ENCODE measurements around the gene ATP8A1. TPM values are rescaled to one million over a fixed set of nuclear protein-coding genes. Genes with fewer than 3 reads are reported as not detected.

The ATP8A1 gene
- polyA plus RNA-seq, 4 donors: 5.1 to 90.1 (median 9.4) TPM

DNA sequence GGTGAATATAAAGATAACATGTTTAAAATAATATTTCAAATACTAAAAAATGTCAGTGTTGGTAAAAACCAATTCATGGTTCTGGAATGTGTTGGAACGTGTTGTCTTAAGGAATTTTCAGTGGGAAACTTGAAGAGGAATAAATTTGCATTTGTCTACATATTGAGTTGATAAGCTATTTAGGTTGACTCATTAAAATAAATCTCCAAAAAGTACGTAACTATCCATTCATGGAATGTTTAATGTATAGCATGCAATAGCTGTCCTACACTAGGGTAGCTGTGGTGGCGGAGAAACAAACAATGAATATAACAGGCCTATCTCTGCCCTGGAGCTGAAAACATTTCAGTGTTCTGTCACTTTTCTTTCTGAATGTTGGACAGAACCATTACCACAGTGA lies 239.4 kb downstream of the ATP8A1 start:
- no peak for FAIRE-seq
- Histone ChIP-seq H3K4me3 (ENCODE audit: low read depth in 1 of 3, low read length in 3 of 3) (no peak overlapping the region), H3K4me1 (ENCODE audit: control insufficient read depth in 3 of 3, insufficient read depth in 2 of 3, low read depth in 1 of 3, low read length in 2 of 3) (no peaks in the 10 kb centered on the region), H3K36me3 (ENCODE audit: control insufficient read depth in 3 of 3, insufficient read depth in 2 of 3, low read depth in 1 of 3, low read length in 3 of 3) (peaks cover 0 to 15% (median 15%) of the 10 kb centered on the region in 3 donors), H3K9me3 (ENCODE audit: control insufficient read depth in 2 of 2, insufficient read depth in 1 of 2, low read depth in 1 of 2, low read length in 1 of 2) (no peaks in the 10 kb centered on the region), H3K27ac (ENCODE audit: low read depth in 1 of 3, low read length in 2 of 3) (no peak overlapping the region), H3K27me3 (ENCODE audit: control insufficient read depth in 3 of 3, insufficient read depth in 3 of 3, low read length in 3 of 3) (no peaks in the 10 kb centered on the region)
- DNase-seq: no peak
- WGBS, 3 donors: 94 to 98% (median 95%) methylated on average over 3 of the region's 3 CpGs

DNA sequence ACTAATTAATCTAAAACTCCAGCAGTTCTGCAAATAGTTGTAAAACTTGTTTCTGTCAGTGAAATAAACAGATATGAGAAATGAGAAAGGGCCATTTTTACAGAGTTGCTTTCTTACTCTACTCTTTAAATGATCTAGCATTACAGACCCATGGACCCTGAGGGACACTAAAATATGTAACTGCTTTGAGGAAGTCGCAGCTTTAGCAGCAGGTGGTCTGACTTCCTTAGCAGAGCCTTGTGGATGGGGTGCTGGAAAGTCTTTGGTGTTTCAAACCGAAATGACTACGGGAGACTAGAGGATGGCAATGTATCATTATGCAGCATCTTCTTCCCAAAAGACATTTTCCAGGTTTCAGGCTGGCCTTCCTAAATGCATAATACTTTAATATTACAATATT lies 240.9 kb downstream of the ATP8A1 start:
- Histone ChIP-seq H3K27me3 (ENCODE audit: control insufficient read depth in 3 of 3, insufficient read depth in 3 of 3, low read length in 3 of 3) (no peaks in the 10 kb centered on the region), H3K4me1 (ENCODE audit: control insufficient read depth in 3 of 3, insufficient read depth in 2 of 3, low read depth in 1 of 3, low read length in 2 of 3) (no peaks in the 10 kb centered on the region), H3K9me3 (ENCODE audit: control insufficient read depth in 2 of 2, insufficient read depth in 1 of 2, low read depth in 1 of 2, low read length in 1 of 2) (no peaks in the 10 kb centered on the region), H3K4me3 (ENCODE audit: low read depth in 1 of 3, low read length in 3 of 3) (no peak overlapping the region), H3K27ac (ENCODE audit: low read depth in 1 of 3, low read length in 2 of 3) (no peak overlapping the region), H3K36me3 (ENCODE audit: control insufficient read depth in 3 of 3, insufficient read depth in 2 of 3, low read depth in 1 of 3, low read length in 3 of 3) (peaks cover 0 to 10% (median 8%) of the 10 kb centered on the region in 3 donors)
- DNase-seq (no peak), FAIRE-seq (no peak)
- 55 to 85% (median 82%) methylated on average over 3 of the region's 3 CpGs for WGBS, 3 donors

DNA sequence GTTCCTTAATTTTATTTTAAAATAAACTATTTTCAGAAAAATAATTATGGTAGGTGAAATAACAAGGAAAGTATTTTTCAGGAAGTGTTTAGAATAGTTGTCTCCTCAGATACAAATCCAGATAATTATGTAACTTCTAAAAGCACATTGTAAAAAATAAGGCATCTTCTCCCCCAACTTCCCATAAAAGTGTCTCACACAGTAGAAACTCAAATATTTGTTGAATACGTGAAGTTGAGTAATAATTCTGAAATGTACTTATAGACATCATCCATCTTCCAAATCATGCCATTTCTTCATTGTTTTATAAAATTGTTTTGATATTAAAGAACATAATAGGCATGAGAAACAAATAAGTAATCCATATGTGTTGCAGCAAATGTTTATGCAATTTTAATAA lies 241.6 kb downstream of the ATP8A1 start:
- Histone ChIP-seq H3K4me3 (ENCODE audit: low read depth in 1 of 3, low read length in 3 of 3) (no peak overlapping the region), H3K27me3 (ENCODE audit: control insufficient read depth in 3 of 3, insufficient read depth in 3 of 3, low read length in 3 of 3) (no peaks in the 10 kb centered on the region), H3K9me3 (ENCODE audit: control insufficient read depth in 2 of 2, insufficient read depth in 1 of 2, low read depth in 1 of 2, low read length in 1 of 2) (no peaks in the 10 kb centered on the region), H3K36me3 (ENCODE audit: control insufficient read depth in 3 of 3, insufficient read depth in 2 of 3, low read depth in 1 of 3, low read length in 3 of 3) (peaks cover 0 to 9% (median 8%) of the 10 kb centered on the region in 3 donors), H3K27ac (ENCODE audit: low read depth in 1 of 3, low read length in 2 of 3) (no peak overlapping the region), H3K4me1 (ENCODE audit: control insufficient read depth in 3 of 3, insufficient read depth in 2 of 3, low read depth in 1 of 3, low read length in 2 of 3) (no peaks in the 10 kb centered on the region)
- FAIRE-seq (no peak), DNase-seq (no peak)
- 47 to 90% (median 88%) methylated on average over 1 of the region's 1 CpG for WGBS, 3 donors

DNA sequence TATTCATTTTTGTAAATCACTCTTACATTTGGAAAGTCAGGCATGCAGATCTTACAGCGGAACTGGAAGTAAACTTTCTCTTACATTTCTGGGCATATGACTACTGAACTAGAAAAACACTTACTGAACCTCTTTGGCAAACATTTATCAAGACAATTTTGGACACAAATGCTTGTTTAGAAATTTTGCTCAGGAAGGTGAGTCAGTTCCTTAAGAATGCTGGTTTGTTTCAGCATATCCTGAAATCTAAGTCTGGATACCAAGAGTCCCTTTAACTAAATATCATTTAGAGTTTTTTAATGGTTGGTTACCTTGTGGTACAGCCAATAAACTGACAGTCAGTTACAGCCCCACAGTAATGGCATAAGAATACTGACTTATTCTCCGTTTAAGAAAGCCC lies 244.7 kb downstream of the ATP8A1 start:
- no peak overlapping the region for H3K4me3 ChIP-seq (ENCODE audit: low read depth in 1 of 3, low read length in 3 of 3)
- no peak overlapping the region for H3K27ac ChIP-seq (ENCODE audit: low read depth in 1 of 3, low read length in 2 of 3)
- H3K9me3 ChIP-seq (ENCODE audit: control insufficient read depth in 2 of 2, insufficient read depth in 1 of 2, low read depth in 1 of 2, low read length in 1 of 2): no peaks in the 10 kb centered on the region
- H3K27me3 ChIP-seq (ENCODE audit: control insufficient read depth in 3 of 3, insufficient read depth in 3 of 3, low read length in 3 of 3): no peaks in the 10 kb centered on the region
- no peak for DNase-seq
- H3K4me1 ChIP-seq (ENCODE audit: control insufficient read depth in 3 of 3, insufficient read depth in 2 of 3, low read depth in 1 of 3, low read length in 2 of 3): no peaks in the 10 kb centered on the region
- 58 to 91% (median 83%) methylated on average over 2 of the region's 2 CpGs for WGBS, 3 donors
- FAIRE-seq: no peak
- peaks cover 0 to 6% (median 6%) of the 10 kb centered on the region in 3 donors for H3K36me3 ChIP-seq (ENCODE audit: control insufficient read depth in 3 of 3, insufficient read depth in 2 of 3, low read depth in 1 of 3, low read length in 3 of 3)

DNA sequence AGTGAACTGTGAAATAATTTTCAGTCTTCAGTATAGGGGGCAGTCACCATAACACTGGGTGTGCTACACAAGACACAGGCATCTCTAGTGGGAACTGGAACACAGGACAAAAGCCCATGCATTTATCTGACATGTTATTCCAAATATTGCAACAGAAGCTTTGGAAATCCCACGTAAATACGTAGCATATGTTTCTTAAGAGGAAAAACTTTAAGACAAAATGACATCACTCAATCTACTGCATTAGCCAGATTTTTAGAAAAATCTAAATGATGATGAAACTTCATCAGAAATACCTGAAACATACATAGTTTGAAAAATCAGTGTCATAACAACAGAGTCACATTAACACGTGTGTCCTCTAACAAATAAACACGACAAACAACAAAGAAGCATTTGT lies 245.1 kb downstream of the ATP8A1 start:
- WGBS, 3 donors: 85 to 97% (median 93%) methylated on average over 4 of the region's 4 CpGs
- no peak for FAIRE-seq
- peaks cover 0 to 6% (median 6%) of the 10 kb centered on the region in 3 donors for H3K36me3 ChIP-seq (ENCODE audit: control insufficient read depth in 3 of 3, insufficient read depth in 2 of 3, low read depth in 1 of 3, low read length in 3 of 3)
- no peak overlapping the region for H3K27ac ChIP-seq (ENCODE audit: low read depth in 1 of 3, low read length in 2 of 3)
- no peaks in the 10 kb centered on the region for H3K9me3 ChIP-seq (ENCODE audit: control insufficient read depth in 2 of 2, insufficient read depth in 1 of 2, low read depth in 1 of 2, low read length in 1 of 2)
- H3K27me3 ChIP-seq (ENCODE audit: control insufficient read depth in 3 of 3, insufficient read depth in 3 of 3, low read length in 3 of 3): no peaks in the 10 kb centered on the region
- H3K4me1 ChIP-seq (ENCODE audit: control insufficient read depth in 3 of 3, insufficient read depth in 2 of 3, low read depth in 1 of 3, low read length in 2 of 3): no peaks in the 10 kb centered on the region
- DNase-seq: no peak
- H3K4me3 ChIP-seq (ENCODE audit: low read depth in 1 of 3, low read length in 3 of 3): no peak overlapping the region

DNA sequence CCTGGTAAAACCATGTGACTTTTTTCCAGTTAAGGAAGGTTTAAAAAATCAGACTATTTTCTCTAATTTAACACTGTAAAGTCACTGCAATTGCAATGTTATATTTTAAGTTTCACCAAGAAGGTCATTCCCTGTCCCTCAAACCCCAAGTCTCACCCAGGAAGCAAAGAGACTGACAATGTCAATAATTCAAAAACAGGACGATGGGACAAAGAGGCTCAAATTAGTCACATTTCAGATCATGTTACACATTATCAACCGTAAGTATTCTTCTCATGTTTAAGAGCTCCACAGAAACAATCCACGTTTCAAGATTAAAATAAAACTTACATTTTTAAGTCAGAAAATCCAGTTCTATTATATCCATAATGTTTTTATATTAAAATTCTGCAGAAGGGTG lies 246.5 kb downstream of the ATP8A1 start:
- no peaks in the 10 kb centered on the region for H3K4me1 ChIP-seq (ENCODE audit: control insufficient read depth in 3 of 3, insufficient read depth in 2 of 3, low read depth in 1 of 3, low read length in 2 of 3)
- FAIRE-seq: no peak
- H3K4me3 ChIP-seq (ENCODE audit: low read depth in 1 of 3, low read length in 3 of 3): no peak overlapping the region
- H3K27ac ChIP-seq (ENCODE audit: low read depth in 1 of 3, low read length in 2 of 3): no peak overlapping the region
- no peak for DNase-seq
- H3K27me3 ChIP-seq (ENCODE audit: control insufficient read depth in 3 of 3, insufficient read depth in 3 of 3, low read length in 3 of 3): no peaks in the 10 kb centered on the region
- peaks cover 0 to 6% (median 5%) of the 10 kb centered on the region in 3 donors for H3K36me3 ChIP-seq (ENCODE audit: control insufficient read depth in 3 of 3, insufficient read depth in 2 of 3, low read depth in 1 of 3, low read length in 3 of 3)
- H3K9me3 ChIP-seq (ENCODE audit: control insufficient read depth in 2 of 2, insufficient read depth in 1 of 2, low read depth in 1 of 2, low read length in 1 of 2): no peaks in the 10 kb centered on the region
- 75 to 91% (median 90%) methylated on average over 3 of the region's 3 CpGs for WGBS, 3 donors

DNA sequence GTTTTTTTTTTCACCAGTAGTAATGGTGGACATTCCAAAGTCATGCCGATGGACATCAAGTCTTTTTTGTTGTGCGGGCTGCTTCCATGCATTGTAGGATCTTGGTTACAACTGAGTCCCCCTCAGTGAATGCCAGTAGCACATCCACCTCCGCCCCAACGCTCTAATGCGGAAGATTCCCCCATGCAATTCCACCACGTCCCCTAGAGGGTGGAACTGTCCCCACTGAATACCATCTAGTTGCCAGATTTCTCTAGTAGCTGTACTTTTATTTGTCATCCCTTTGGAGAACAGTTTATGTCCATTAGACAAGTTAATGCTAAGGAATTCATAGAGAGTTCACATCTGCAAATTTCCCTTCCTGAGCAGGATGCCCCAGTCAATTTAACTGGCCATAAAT lies 252.9 kb downstream of the ATP8A1 start:
- Histone ChIP-seq H3K36me3 (ENCODE audit: control insufficient read depth in 3 of 3, insufficient read depth in 2 of 3, low read depth in 1 of 3, low read length in 3 of 3) (no peaks in the 10 kb centered on the region), H3K9me3 (ENCODE audit: control insufficient read depth in 2 of 2, insufficient read depth in 1 of 2, low read depth in 1 of 2, low read length in 1 of 2) (no peaks in the 10 kb centered on the region), H3K4me1 (ENCODE audit: control insufficient read depth in 3 of 3, insufficient read depth in 2 of 3, low read depth in 1 of 3, low read length in 2 of 3) (no peaks in the 10 kb centered on the region), H3K27ac (ENCODE audit: low read depth in 1 of 3, low read length in 2 of 3) (no peak overlapping the region), H3K4me3 (ENCODE audit: low read depth in 1 of 3, low read length in 3 of 3) (no peak overlapping the region), H3K27me3 (ENCODE audit: control insufficient read depth in 3 of 3, insufficient read depth in 3 of 3, low read length in 3 of 3) (peaks cover 0 to 26% (median 7%) of the 10 kb centered on the region in 3 donors)
- DNase-seq (no peak), FAIRE-seq (no peak)
- 88 to 93% (median 91%) methylated on average over 6 of the region's 6 CpGs for WGBS, 3 donors

DNA sequence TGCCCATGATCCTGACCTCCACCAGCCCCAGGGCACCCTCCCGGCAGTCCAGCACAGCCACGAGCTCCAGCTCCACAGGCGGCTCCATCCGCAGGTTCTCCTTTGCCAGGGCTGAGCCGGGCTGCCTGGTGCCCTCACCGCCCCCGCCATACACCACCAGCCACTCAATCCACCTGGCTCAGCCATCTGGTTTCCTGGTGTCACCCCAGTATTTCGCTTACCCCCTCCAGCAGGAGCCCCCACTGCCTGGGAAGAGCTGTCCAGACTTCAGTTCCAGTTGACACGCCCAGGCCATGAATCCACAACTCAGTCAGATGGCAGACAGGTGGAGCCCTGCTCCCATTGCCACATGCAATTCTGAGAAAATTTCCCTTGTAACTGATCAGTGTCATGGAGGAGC lies 255.7 kb downstream of the ATP8A1 start:
- Histone ChIP-seq H3K9me3 (ENCODE audit: control insufficient read depth in 2 of 2, insufficient read depth in 1 of 2, low read depth in 1 of 2, low read length in 1 of 2) (no peaks in the 10 kb centered on the region), H3K4me1 (ENCODE audit: control insufficient read depth in 3 of 3, insufficient read depth in 2 of 3, low read depth in 1 of 3, low read length in 2 of 3) (peaks cover 0 to 21% (median 3%) of the 10 kb centered on the region in 3 donors), H3K27ac (ENCODE audit: low read depth in 1 of 3, low read length in 2 of 3) (no peak overlapping the region), H3K4me3 (ENCODE audit: low read depth in 1 of 3, low read length in 3 of 3) (peak overlapping the region in 1 of 3 donors; percentile 53), H3K27me3 (ENCODE audit: control insufficient read depth in 3 of 3, insufficient read depth in 3 of 3, low read length in 3 of 3) (peaks cover 6 to 54% (median 24%) of the 10 kb centered on the region in 3 donors), H3K36me3 (ENCODE audit: control insufficient read depth in 3 of 3, insufficient read depth in 2 of 3, low read depth in 1 of 3, low read length in 3 of 3) (no peaks in the 10 kb centered on the region)
- DNase-seq: peak; percentile 53 to 65
- FAIRE-seq: no peak
- WGBS, 3 donors: 52 to 70% (median 57%) methylated on average over 8 to 9 of the region's 9 CpGs

DNA sequence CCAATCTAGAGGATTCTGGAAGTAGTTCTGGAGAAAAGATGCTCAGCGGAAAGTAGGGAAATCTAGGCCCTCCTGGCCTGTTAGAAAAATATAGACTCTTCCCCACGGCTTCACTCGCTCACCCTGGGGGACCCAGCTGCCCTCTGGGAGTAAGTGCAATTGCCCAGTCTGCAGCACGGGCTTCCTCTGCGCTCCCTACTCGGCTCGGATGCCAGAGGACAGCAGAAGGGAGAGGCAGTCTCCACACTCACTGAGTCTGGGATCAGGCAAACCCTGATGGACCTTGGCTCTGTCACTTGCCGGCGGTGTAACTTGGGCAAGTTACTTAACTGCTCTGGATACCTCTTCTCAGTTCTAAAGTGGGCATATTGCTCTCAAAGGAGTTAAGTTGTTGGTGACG lies 257.5 kb downstream of the ATP8A1 start:
- peak overlapping the region in 1 of 3 donors; percentile 47 for H3K27ac ChIP-seq (ENCODE audit: low read depth in 1 of 3, low read length in 2 of 3)
- no peaks in the 10 kb centered on the region for H3K36me3 ChIP-seq (ENCODE audit: control insufficient read depth in 3 of 3, insufficient read depth in 2 of 3, low read depth in 1 of 3, low read length in 3 of 3)
- peak; percentile 12 to 15 for DNase-seq
- WGBS, 3 donors: 15 to 19% (median 16%) methylated on average over 10 of the region's 10 CpGs
- FAIRE-seq: no peak
- H3K9me3 ChIP-seq (ENCODE audit: control insufficient read depth in 2 of 2, insufficient read depth in 1 of 2, low read depth in 1 of 2, low read length in 1 of 2): no peaks in the 10 kb centered on the region
- peak overlapping the region in 1 of 3 donors; percentile 53 for H3K4me3 ChIP-seq (ENCODE audit: low read depth in 1 of 3, low read length in 3 of 3)
- peaks cover 0 to 21% (median 3%) of the 10 kb centered on the region in 3 donors for H3K4me1 ChIP-seq (ENCODE audit: control insufficient read depth in 3 of 3, insufficient read depth in 2 of 3, low read depth in 1 of 3, low read length in 2 of 3)
- peaks cover 6 to 67% (median 24%) of the 10 kb centered on the region in 3 donors for H3K27me3 ChIP-seq (ENCODE audit: control insufficient read depth in 3 of 3, insufficient read depth in 3 of 3, low read length in 3 of 3)
